ENCODE results near the gene ID3.
A peak's percentile ranks its signal among the peaks of the same experiment; 100 is the strongest.
"Not testable (repeated sequence)": the region's sequence is repeated elsewhere in the genome, so short reads cannot be mapped to it uniquely, and the experiment has no call there.

Gene ID3

DNA sequence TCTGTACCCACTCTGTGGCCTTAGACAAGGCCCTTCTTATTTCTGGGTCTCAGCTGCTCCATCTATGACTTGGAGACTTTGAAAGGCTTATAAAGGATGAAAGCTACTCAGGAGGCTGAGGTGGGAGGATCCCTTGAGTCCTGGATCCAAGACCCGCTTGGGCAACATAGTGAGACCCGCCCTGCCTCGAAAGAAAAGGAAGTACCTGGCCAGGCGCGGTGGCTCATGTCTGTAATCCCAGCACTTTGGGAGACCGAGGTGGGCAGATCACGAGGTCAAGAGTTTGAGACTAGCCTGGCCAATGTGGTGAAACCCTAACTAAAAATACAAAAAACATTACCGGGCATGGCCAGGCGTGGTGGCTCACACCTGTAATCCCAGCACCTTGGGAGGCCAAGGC lies 13.4 kb downstream of the ID3 start:
- no peak for TF ChIP-seq CTCF (IDR thresholded peaks at IDR 0.05; ENCODE audit: insufficient read depth, low read depth, low read length, missing control alignments)
- no peak for DNase-seq (ENCODE audit: low read depth)
- no peak overlapping the region for H3K4me3 ChIP-seq (ENCODE audit: low read length)

GRCh38 chr1:23544444-23545389 lies 14.6 kb downstream of the ID3 start:
- DNase-seq (ENCODE audit: low read depth), result peak; percentile 85
- peak; percentile 92 for TF ChIP-seq CTCF (IDR thresholded peaks at IDR 0.05; ENCODE audit: insufficient read depth, low read depth, low read length, missing control alignments)
- H3K4me3 ChIP-seq (ENCODE audit: low read length), result no peak overlapping the region

GRCh38 chr1:23543707-23544443 lies 15.4 kb downstream of the ID3 start:
- TF ChIP-seq CTCF (IDR thresholded peaks at IDR 0.05; ENCODE audit: insufficient read depth, low read depth, low read length, missing control alignments), result no peak
- peak; percentile 78 for DNase-seq (ENCODE audit: low read depth)
- no peak overlapping the region for H3K4me3 ChIP-seq (ENCODE audit: low read length)

DNA sequence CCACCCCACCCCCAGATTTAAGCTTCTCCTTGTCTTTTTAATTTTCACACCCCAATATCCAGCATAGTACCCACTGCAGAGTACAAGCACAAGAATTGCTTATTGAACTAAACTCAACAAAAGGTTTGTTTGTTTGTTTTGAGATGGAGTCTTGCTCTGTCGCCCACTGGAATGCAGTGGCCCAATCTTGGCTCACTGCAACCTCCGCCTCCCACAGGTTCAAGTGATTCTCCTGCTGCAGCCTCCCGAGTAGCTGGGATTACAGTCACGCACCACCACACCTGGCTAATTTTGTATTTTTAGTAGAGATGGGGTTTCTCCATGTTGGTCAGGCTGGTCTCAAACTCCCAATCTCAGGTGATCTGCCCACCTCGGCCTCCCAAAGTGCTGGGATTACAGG lies 16.4 kb downstream of the ID3 start:
- DNase-seq (ENCODE audit: low read depth); H3K4me3 ChIP-seq (ENCODE audit: low read length): not testable (repeated sequence)

- peak; percentile 99 for TF ChIP-seq CTCF (IDR thresholded peaks at IDR 0.05; ENCODE audit: insufficient read depth, low read depth, low read length, missing control alignments)
- peak; percentile 87 for DNase-seq (ENCODE audit: low read depth)
- no peak overlapping the region for H3K4me3 ChIP-seq (ENCODE audit: low read length)
Observed at GRCh38 chr1:23539698-23540266, 19.5 kb downstream of the ID3 start.

DNA sequence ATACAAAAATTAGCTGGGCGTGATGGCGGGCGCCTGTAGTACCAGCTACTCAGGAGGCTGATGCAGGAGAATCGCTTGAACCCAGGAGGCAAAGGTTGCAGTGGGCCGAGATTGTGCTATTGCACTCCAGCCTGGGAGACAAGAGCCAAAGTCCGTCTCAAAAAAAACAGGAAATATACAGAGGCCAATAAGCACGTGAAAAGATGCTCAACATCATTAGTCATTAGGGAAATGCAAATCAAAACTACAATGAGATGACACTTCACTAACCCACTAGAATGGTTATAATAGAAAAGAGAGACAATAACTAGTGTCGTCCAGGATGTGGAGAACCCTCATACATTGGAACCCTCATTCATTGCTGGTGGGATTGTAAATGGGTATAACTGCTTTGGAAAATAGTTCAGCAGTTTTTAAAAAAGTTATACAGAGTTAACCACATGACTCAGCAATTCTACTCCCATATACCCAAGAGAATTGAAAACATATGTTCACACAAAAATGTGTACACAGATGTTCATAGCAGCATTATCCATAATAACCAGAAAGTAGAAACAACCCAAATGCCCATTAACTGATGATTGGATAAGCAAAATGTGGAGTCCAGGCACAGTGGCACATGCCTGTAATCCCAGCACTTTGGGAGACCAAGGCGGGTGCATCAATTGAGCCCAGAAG lies 21.9 kb downstream of the ID3 start:
- TF ChIP-seq CTCF (IDR thresholded peaks at IDR 0.05; ENCODE audit: insufficient read depth, low read depth, low read length, missing control alignments), result no peak
- no peak overlapping the region for H3K4me3 ChIP-seq (ENCODE audit: low read length)
- DNase-seq (ENCODE audit: low read depth), result no peak
